ENCODE data around the gene SLC4A11. TPM values are rescaled to one million over a fixed set of nuclear protein-coding genes. Genes with fewer than 3 reads are reported as not detected.

SLC4A11 gene
- polyA plus RNA-seq, 1 donor (not counting 4 experiments of a cell fraction or from before 2014, with no cell fraction given) = 4.7 TPM

DNA sequence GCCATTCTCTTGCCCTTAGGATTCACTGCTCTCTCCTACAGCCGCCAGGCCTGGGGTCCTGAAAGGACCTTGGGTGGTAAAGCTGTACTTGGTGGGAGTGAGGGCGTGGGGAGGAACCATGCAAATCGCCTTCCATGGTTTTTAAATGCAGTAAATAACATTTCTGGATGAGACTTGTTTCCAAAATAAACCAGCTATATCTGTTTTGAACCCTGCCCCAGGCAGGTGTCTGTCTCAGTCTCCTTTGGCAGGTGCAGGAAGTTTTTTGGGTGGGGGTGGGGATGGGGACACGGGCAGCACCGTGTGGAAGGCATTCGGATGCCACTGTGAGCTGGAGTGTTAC, 15.4 kb downstream of the SLC4A11 start:
- no peak overlapping the region for H3K9ac ChIP-seq (ENCODE audit: control insufficient read depth, extremely low read depth, insufficient read depth, low read length)
- H2AFZ ChIP-seq (ENCODE audit: control insufficient read depth, low read length) = no peak overlapping the region
- DNase-seq (ENCODE audit: low read depth, low spot score) = no peak
- no peaks in the 10 kb centered on the region for H3K79me2 ChIP-seq (ENCODE audit: control insufficient read depth, insufficient read depth, low read length)
- H3K9me1 ChIP-seq (ENCODE audit: control insufficient read depth, extremely low read depth, insufficient read depth, low read length) = no peaks in the 10 kb centered on the region
- FAIRE-seq = no peak
- no peak overlapping the region for H3K27ac ChIP-seq (ENCODE audit: control insufficient read depth, insufficient read depth, low read length)
- H3K9me3 ChIP-seq (ENCODE audit: control insufficient read depth, low read depth, low read length) = no peaks in the 10 kb centered on the region
- peaks cover 13% of the 10 kb centered on the region for H3K4me1 ChIP-seq (ENCODE audit: control insufficient read depth, extremely low read depth, insufficient read depth, low read length)
- no peaks in the 10 kb centered on the region for H3K27me3 ChIP-seq (ENCODE audit: control insufficient read depth, extremely low read depth, insufficient read depth, low read length)
- TF ChIP-seq EZH2 (IDR thresholded peaks at IDR 0.05; ENCODE audit: low read length) = no peak
- TF ChIP-seq, protein P1, sequence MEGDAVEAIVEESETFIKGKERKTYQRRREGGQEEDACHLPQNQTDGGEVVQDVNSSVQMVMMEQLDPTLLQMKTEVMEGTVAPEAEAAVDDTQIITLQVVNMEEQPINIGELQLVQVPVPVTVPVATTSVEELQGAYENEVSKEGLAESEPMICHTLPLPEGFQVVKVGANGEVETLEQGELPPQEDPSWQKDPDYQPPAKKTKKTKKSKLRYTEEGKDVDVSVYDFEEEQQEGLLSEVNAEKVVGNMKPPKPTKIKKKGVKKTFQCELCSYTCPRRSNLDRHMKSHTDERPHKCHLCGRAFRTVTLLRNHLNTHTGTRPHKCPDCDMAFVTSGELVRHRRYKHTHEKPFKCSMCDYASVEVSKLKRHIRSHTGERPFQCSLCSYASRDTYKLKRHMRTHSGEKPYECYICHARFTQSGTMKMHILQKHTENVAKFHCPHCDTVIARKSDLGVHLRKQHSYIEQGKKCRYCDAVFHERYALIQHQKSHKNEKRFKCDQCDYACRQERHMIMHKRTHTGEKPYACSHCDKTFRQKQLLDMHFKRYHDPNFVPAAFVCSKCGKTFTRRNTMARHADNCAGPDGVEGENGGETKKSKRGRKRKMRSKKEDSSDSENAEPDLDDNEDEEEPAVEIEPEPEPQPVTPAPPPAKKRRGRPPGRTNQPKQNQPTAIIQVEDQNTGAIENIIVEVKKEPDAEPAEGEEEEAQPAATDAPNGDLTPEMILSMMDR (optimal IDR thresholded peaks at IDR 0.05 in 1 of 3, IDR thresholded peaks at IDR 0.05 in 1 of 3, conservative IDR thresholded peaks at IDR 0.05 in 1 of 3; ENCODE audit: extremely low read depth in 1 of 3, insufficient read depth in 2 of 3, low read length in 3 of 3) = no peak
- H3K4me3 ChIP-seq (ENCODE audit: control insufficient read depth in 2 of 3, extremely low read depth in 1 of 3, insufficient read depth in 2 of 3, low read depth in 1 of 3, low read length in 3 of 3) = no peak overlapping the region
- dilution Hi-C loops (cut with MboI; ENCODE audit: extremely low pct_ligation_motif_present, low sequenced_read_pairs) = no loop called here
- H3K4me2 ChIP-seq (ENCODE audit: control insufficient read depth, extremely low read depth, insufficient read depth, low read depth, low read length) = no peak overlapping the region
- H4K20me1 ChIP-seq (ENCODE audit: control insufficient read depth, extremely low read depth, insufficient read depth, low read length) = no peaks in the 10 kb centered on the region
- peaks cover 21 to 22% of the 10 kb centered on the region in 2 experiments for H3K36me3 ChIP-seq (ENCODE audit: control insufficient read depth in 2 of 2, extremely low read depth in 1 of 2, insufficient read depth in 2 of 2, low read length in 2 of 2)

DNA sequence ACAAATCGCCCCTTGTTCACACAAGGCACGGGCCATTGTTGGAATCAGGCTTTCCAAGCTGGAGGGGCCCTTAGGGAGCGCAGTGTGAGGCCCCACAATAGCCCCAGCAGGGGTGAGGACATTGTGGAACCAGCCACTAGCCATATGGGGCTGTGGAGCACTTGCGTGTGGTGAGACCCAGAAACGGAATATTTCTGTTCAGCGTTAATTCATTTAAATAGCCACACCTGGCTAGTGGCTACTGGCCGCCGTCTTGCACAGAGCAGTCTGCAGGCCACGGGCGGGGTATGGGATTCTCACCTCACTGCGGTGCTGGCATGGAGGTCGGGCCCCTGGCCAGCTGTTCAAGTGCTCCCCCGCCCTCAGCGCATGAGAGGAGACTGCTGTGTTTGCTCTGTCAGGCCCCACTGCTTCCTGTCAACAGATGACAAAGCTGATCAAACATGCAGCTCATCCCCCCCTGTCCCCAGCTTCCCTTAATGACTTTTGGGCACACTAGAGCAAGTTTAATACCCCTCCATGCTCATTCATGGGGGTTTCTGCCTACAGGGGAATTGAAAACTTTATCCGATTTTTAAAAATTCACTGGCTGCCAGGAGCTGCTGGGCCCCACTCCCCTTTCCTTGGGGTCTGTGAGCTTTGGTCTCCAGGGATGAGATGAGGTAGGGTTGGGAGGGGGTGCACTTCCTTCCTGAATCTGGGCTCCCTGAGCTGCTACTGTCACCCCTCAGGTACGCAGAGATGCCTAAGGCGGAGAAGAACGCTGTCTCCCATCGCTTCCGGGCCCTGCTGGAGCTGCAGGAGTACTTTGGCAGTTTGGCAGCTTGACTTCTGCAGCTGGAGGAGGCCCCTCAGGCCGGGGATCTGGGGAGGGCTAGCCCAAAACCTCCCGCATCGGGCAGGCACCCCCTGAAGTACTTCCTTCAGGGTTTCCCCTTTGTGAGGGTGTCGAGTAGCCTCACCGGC, 16.1 kb downstream of the SLC4A11 start:
- H3K4me1 ChIP-seq (ENCODE audit: control insufficient read depth, extremely low read depth, insufficient read depth, low read length) = peaks cover 13% of the 10 kb centered on the region
- no peak overlapping the region for H3K4me2 ChIP-seq (ENCODE audit: control insufficient read depth, extremely low read depth, insufficient read depth, low read depth, low read length)
- H3K9me1 ChIP-seq (ENCODE audit: control insufficient read depth, extremely low read depth, insufficient read depth, low read length) = no peaks in the 10 kb centered on the region
- no peak overlapping the region for H2AFZ ChIP-seq (ENCODE audit: control insufficient read depth, low read length)
- peaks cover 21 to 25% of the 10 kb centered on the region in 2 experiments for H3K36me3 ChIP-seq (ENCODE audit: control insufficient read depth in 2 of 2, extremely low read depth in 1 of 2, insufficient read depth in 2 of 2, low read length in 2 of 2)
- FAIRE-seq (no peak), DNase-seq (ENCODE audit: low read depth, low spot score) (no peak)
- dilution Hi-C loops (cut with MboI; ENCODE audit: extremely low pct_ligation_motif_present, low sequenced_read_pairs) = no loop called here
- no peak for TF ChIP-seq EZH2 (IDR thresholded peaks at IDR 0.05; ENCODE audit: low read length)
- TF ChIP-seq, protein P1 (optimal IDR thresholded peaks at IDR 0.05 in 1 of 3, IDR thresholded peaks at IDR 0.05 in 1 of 3, conservative IDR thresholded peaks at IDR 0.05 in 1 of 3; ENCODE audit: extremely low read depth in 1 of 3, insufficient read depth in 2 of 3, low read length in 3 of 3) = no peak
- H3K79me2 ChIP-seq (ENCODE audit: control insufficient read depth, insufficient read depth, low read length) = no peaks in the 10 kb centered on the region
- H3K27me3 ChIP-seq (ENCODE audit: control insufficient read depth, extremely low read depth, insufficient read depth, low read length) = no peaks in the 10 kb centered on the region
- no peak overlapping the region for H3K9ac ChIP-seq (ENCODE audit: control insufficient read depth, extremely low read depth, insufficient read depth, low read length)
- H4K20me1 ChIP-seq (ENCODE audit: control insufficient read depth, extremely low read depth, insufficient read depth, low read length) = no peaks in the 10 kb centered on the region
- no peak overlapping the region for H3K27ac ChIP-seq (ENCODE audit: control insufficient read depth, insufficient read depth, low read length)
- no peak overlapping the region for H3K4me3 ChIP-seq (ENCODE audit: control insufficient read depth in 2 of 3, extremely low read depth in 1 of 3, insufficient read depth in 2 of 3, low read depth in 1 of 3, low read length in 3 of 3)
- H3K9me3 ChIP-seq (ENCODE audit: control insufficient read depth, low read depth, low read length) = no peaks in the 10 kb centered on the region

All from keratinocyte (primary cell).